ENCODE measurements around the gene TCF19. TPM values are rescaled to one million over a fixed set of nuclear protein-coding genes. Genes with fewer than 3 reads are reported as not detected.

The TCF19 gene
- total RNA-seq, 1 experiment from 2014 or later = 15.0 TPM

- H3K79me2 ChIP-seq (ENCODE audit: insufficient read depth, low read length) = no peaks in the 10 kb centered on the region
- H3K4ac ChIP-seq (ENCODE audit: low read depth, low read length) = no peak overlapping the region
- no peak overlapping the region for H2BK120ac ChIP-seq (ENCODE audit: low read depth, low read length, poor library complexity, severe bottlenecking)
- no peak overlapping the region for H4K8ac ChIP-seq (replicated peaks; ENCODE audit: insufficient read length, low read depth, low read length)
- no peak overlapping the region for H2BK12ac ChIP-seq (ENCODE audit: insufficient read length, low read depth, low read length)
- H3K9me3 ChIP-seq (ENCODE audit: control insufficient read depth, low read depth, low read length) = no peaks in the 10 kb centered on the region
- H3K27me3 ChIP-seq (ENCODE audit: insufficient read depth, low read length) = no peaks in the 10 kb centered on the region
- WGBS (ENCODE audit: extremely low coverage, insufficient read length, low lambda C conversion rate) = no CpG with 5 or more reads among the region's 4 CpGs
- no peaks in the 10 kb centered on the region for H3K4me1 ChIP-seq (ENCODE audit: insufficient read depth, low read length)
- Mint-ChIP-seq H3K4me1 (peaks cover 11 to 26% of the 10 kb centered on the region in 2 experiments), H3K9me3 (peaks cover 0 to 2% of the 10 kb centered on the region in 2 experiments; a peak in 2 of 5 replicates), H3K36me3 (ENCODE audit: insufficient read depth in 1 of 3, low read depth in 3 of 3) (peaks cover 3 to 5% (median 4%) of the 10 kb centered on the region in 3 experiments; a peak in 5 of 7 replicates), H3K27ac (no peak overlapping the region), H3K27me3 (ENCODE audit: low read depth) (no peaks in the 10 kb centered on the region), H3K4me3 (no peak overlapping the region; a peak in 1 of 5 replicates)
- no peak for TF ChIP-seq CTCF (conservative IDR thresholded peaks at IDR 0.05)
- no peak overlapping the region for H4K5ac ChIP-seq (ENCODE audit: insufficient read length, low read depth, low read length)
- H2BK5ac ChIP-seq (ENCODE audit: insufficient read length, low read length) = no peak overlapping the region
- no peak for DNase-seq
- no peaks in the 10 kb centered on the region for H3K79me1 ChIP-seq (ENCODE audit: insufficient read depth, low read depth, low read length, poor library complexity, severe bottlenecking)
- no peak overlapping the region for H3T11ph ChIP-seq (ENCODE audit: low read length)
- H2AFZ ChIP-seq (ENCODE audit: low read length) = no peak overlapping the region
- H3K9ac ChIP-seq (ENCODE audit: extremely low read depth, insufficient read length, low read length) = no peak overlapping the region
- no peaks in the 10 kb centered on the region for H4K20me1 ChIP-seq (ENCODE audit: control insufficient read depth, insufficient read depth, insufficient read length)
- no peak overlapping the region for H2BK20ac ChIP-seq (ENCODE audit: low read depth, low read length, poor library complexity, severe bottlenecking)
- H2AK5ac ChIP-seq (ENCODE audit: insufficient read length, low read length) = no peak overlapping the region
- no peak overlapping the region for H3K18ac ChIP-seq (ENCODE audit: insufficient read length, low read depth, low read length)
- no peak overlapping the region for H2BK15ac ChIP-seq (ENCODE audit: low read depth, low read length)
- no peak overlapping the region for H4K91ac ChIP-seq (ENCODE audit: insufficient read length, low read depth, low read length)
- no peak overlapping the region for H3K27ac ChIP-seq (ENCODE audit: insufficient read length, low read depth, low read length)
- no peaks in the 10 kb centered on the region for H3K23me2 ChIP-seq (ENCODE audit: insufficient read length, low read depth, low read length, poor library complexity, severe bottlenecking)
- H3K4me2 ChIP-seq (ENCODE audit: insufficient read depth, insufficient read length, low read length) = no peak overlapping the region
- no peak overlapping the region for H3K56ac ChIP-seq (ENCODE audit: insufficient read length, low read depth, low read length)
- H3K14ac ChIP-seq (ENCODE audit: insufficient read depth, low read length) = no peak overlapping the region
- no peak overlapping the region for H3K23ac ChIP-seq (ENCODE audit: insufficient read length, low read depth, low read length)
Measured at GRCh38 chr6:31190488-31190887, 32.1 kb downstream of the TCF19 start.

All from H9 (cell line).